OCI-M1 (cell line): ENCODE data around the gene MAP3K14.
"Not testable (repeated sequence)": the region's sequence is repeated elsewhere in the genome, so short reads cannot be mapped to it uniquely, and the experiment has no call there.

Experiments used
- DNase-seq: peaks from one replicate; lab custom pipeline; 2025; lab: John Stamatoyannopoulos, UW

Gene MAP3K14

GRCh38 chr17:45257115-45257514 is 59.7 kb downstream of the MAP3K14 start:
- no peak for DNase-seq

- no peak for DNase-seq
Measured at GRCh38 chr17:45256114-45256966, 60.5 kb downstream of the MAP3K14 start.

- DNase-seq = no peak
Measured at GRCh38 chr17:45255358-45255757, 61.5 kb downstream of the MAP3K14 start.

- no peak for DNase-seq
Measured at GRCh38 chr17:45253879-45254278, 62.9 kb downstream of the MAP3K14 start.

DNA sequence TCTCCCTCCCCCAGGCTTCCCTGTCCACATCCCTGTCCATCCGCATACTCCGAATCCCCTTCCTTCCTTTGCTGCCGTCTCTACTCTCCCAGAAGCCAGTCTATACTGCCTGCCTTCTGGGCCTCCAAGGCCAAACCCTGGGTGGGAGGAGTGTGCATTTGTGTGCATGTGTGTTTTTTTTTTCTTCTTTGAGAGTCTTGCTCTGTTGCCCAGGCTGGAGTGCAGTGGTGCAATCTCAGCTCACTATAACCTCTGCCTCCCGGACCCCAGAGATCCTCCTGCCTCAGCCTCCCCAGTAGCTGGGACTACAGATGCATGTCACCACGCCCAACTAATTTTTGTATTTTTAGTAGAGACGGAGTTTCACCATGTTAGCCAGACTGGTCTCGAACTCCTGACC is 63.6 kb downstream of the MAP3K14 start:
- DNase-seq = not testable (repeated sequence)

DNA sequence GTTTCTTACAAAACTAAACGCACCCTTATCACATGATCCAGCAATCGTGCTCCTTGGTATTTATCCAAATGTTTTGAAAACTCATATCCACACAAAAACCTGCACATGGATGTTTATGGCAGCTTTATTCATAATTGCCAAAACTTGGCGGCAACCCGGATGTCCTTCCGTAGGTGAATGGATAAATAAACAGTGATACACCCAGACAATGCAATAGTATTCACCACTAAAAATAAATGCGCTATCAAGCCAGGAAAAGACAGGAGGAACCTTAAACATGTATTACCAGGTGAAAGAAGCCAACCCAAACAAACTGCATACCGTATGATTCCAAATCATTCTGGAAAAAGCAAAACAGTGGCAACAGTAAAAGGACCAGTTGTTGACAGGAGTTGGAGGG is 64.9 kb downstream of the MAP3K14 start:
- DNase-seq = no peak

DNA sequence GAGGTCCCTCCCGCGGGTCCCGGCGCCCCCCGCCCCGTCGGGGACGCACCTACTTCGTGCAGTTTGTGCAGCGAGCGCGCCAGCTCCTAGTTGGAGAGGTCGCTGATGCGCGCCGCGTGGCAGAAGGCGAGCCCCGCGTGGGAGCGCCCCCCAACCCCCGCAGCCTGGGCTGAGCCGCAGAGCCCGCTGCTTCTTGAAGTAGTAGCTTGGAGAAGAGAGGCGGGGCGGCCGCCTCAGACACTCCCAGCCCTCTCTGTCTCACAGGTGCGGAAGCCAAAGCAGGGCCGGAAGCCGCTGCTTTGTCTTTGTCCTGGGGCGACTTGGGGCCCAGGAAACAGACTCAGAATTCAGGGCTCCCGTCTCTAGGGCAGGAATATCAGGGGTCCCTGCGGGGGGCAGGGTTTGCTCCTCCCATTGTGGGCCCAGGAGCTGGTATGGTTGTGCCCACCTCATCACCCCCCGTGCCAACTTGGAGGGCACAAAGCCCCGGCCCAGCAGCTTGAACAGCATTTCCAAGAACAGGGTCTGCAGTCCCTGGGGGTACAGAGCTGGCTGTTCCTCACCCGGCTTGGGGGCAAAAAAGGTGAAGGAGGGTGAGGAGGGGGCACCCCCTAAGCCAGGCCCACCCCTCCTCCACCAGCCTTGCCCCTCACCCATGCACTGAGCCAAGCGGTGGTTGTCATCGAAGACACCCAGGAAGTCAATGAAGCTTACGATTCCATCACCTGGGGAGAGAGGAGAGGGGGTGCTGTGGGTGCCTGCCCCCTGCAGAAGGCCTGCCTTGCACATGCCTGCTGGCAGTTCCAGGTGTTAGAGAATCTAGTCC is 68.5 kb downstream of the MAP3K14 start:
- peak; percentile 32 for DNase-seq

DNA sequence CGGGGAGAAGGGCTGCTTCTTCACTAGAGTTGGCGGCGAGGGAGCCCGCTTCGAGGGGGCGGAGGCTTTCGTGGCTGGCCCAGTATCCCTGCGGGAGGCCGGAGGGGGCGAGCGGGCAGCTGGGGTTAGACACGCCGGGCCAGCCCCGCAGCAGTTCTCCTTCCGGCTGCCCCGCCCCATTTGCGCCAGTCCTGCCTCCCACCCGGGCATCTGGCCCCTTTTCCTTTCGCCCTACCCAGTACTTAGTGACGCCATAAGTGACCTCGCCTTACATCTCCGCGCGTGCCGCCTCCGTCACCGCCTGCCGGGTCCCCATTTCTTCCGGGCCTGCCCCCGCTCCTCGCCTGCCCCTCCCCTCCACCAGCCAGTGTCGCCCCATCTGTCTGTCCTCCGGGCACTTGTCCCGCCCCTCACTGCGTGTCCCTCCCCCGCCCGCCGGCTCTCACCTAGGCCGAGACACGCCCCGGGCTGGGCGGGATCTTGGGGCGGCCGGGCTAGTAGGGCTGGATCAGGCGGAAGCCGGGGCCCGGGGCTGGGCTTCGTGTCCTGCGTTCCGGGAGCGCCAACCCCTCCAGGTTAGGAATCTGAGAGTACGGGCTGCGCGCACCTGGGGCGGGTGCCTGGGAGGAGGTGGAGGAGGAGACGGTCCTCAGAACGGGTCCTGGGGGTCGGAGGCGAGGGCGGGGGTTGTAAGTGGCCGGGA is 69.2 kb downstream of the MAP3K14 start:
- DNase-seq = peak; percentile 89

- peak; percentile 72 for DNase-seq
Measured at GRCh38 chr17:45246861-45247428, 69.9 kb downstream of the MAP3K14 start.

- DNase-seq = no peak
Measured at GRCh38 chr17:45246338-45246737, 70.5 kb downstream of the MAP3K14 start.

DNA sequence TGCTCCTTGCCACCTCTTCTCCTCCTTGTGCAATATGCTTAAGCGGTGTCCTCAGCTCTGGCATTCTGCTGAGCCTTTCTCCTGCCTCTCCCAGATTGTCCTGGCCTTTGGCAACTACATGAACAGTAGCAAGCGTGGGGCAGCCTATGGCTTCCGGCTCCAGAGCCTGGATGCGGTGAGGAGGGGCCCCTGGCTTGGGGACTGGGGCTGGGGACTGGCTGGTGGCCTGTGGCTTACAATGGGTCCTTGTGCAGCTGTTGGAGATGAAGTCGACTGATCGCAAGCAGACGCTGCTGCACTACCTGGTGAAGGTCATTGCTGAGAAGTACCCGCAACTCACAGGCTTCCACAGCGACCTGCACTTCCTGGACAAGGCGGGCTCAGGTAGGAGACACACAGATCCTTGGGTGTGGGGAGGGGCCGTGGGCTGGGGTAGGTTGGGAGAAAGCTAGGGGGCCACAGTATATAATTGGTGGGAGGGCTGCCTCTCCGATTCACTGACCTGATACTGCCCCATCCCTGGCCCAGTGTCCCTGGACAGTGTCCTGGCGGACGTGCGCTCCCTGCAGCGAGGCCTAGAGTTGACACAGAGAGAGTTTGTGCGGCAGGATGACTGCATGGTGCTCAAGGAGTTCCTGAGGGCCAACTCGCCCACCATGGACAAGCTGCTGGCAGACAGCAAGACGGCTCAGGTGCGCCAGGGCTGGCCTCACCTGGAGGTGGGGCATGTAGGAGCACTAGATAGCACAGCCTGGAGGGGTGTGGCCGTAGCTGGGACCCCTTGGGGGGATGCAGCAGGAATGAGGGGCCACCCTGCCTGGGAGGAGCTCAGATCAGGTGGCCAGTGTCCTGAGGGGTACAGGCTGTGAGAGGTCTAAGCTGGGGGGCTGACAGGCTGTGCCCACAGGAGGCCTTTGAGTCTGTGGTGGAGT is 71.8 kb downstream of the MAP3K14 start:
- DNase-seq = no peak

DNA sequence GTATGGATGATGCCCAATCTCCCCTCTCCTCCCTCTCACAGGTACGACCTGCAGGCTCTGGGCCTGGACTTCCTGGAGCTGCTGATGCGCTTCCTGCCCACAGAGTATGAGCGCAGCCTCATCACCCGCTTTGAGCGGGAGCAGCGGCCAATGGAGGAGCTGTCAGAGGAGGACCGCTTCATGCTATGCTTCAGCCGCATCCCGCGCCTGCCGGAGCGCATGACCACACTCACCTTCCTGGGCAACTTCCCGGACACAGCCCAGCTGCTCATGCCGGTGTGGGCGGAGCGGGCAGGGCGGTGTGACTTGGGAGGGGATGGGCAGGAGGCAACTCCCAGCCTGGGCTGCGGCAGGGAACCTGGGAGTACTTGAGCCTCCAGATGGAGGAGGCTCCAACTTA is 73.1 kb downstream of the MAP3K14 start:
- DNase-seq = no peak

GRCh38 chr17:45242029-45242414 is 74.8 kb downstream of the MAP3K14 start:
- DNase-seq = no peak

GRCh38 chr17:45241328-45242028 is 75.3 kb downstream of the MAP3K14 start:
- no peak for DNase-seq

DNA sequence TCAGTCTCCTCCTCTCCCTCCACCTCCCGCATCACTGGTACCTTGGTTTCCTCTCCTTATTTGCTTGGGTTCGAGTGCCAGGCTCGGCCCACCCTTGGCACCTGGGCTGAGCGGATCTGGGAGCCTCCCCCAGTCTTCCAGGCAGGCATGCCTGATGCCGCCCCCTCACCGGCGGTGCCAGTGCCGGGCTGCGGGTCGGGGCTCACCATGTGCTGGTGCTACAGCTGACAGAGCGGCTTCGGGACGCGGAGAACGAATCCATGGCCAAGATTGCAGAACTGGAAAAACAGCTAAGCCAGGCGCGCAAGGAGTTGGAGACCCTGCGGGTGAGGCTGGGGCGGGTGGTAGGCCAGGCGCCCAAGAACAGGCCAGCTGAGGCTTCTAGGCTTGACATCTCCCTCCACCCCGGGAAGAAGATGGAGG is 75.9 kb downstream of the MAP3K14 start:
- DNase-seq = no peak

GRCh38 chr17:45238155-45238774 is 78.6 kb downstream of the MAP3K14 start:
- DNase-seq = no peak

DNA sequence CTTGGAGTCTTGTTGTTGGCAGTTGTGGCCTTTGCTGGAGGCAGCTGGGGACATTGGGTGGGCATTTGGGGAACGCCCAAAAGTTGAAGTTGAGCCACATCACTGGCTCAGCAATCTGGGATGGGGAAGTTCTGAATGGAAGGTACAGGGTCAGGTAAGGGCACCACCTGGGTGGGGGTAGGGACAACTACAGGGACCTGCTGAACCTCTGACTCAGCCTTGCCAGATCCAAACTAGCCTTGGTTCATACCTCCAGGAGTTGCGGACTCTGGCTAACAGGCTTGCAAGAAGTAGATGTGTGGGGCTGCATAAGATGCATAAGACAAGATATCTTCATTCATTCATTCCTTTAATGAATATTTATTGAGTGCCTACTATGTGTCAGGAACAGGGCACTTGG is 79.1 kb downstream of the MAP3K14 start:
- DNase-seq = no peak

- DNase-seq = no peak
Measured at GRCh38 chr17:45236282-45236606, 80.6 kb downstream of the MAP3K14 start.

- peak; percentile 85 for DNase-seq
Measured at GRCh38 chr17:45235416-45236281, 81.2 kb downstream of the MAP3K14 start.
